KOPT-K1 (cell line): Measurements from ENCODE around the gene FGD3.
"Not testable (repeated sequence)": the region's sequence is repeated elsewhere in the genome, so short reads cannot be mapped to it uniquely, and the experiment has no call there.

Experiments
- H3K27ac ChIP-seq: fragments of 200-600 bp; sonication (generic); 2 replicates; pipeline ENCODE4 v1.5.1; 2016; ENCODE audit warnings: antibody characterized with exemption, mild to moderate bottlenecking, low read depth, low read length; ENCODE audit not compliant: poor library complexity, severe bottlenecking
- H3K36me3 ChIP-seq: fragments of 200-600 bp; sonication (generic); 2 replicates; pipeline ENCODE4 v1.5.1; 2017; ENCODE audit warnings: antibody characterized with exemption, mild to moderate bottlenecking, low read length, moderate library complexity; ENCODE audit not compliant: insufficient read depth
- H3K9me3 ChIP-seq: fragments of 200-600 bp; sonication (generic); 2 replicates; pipeline ENCODE4 v1.5.1; 2017; ENCODE audit warnings: antibody characterized with exemption, low read length, mild to moderate bottlenecking; ENCODE audit not compliant: insufficient read depth, poor library complexity, severe bottlenecking

FGD3 gene

DNA sequence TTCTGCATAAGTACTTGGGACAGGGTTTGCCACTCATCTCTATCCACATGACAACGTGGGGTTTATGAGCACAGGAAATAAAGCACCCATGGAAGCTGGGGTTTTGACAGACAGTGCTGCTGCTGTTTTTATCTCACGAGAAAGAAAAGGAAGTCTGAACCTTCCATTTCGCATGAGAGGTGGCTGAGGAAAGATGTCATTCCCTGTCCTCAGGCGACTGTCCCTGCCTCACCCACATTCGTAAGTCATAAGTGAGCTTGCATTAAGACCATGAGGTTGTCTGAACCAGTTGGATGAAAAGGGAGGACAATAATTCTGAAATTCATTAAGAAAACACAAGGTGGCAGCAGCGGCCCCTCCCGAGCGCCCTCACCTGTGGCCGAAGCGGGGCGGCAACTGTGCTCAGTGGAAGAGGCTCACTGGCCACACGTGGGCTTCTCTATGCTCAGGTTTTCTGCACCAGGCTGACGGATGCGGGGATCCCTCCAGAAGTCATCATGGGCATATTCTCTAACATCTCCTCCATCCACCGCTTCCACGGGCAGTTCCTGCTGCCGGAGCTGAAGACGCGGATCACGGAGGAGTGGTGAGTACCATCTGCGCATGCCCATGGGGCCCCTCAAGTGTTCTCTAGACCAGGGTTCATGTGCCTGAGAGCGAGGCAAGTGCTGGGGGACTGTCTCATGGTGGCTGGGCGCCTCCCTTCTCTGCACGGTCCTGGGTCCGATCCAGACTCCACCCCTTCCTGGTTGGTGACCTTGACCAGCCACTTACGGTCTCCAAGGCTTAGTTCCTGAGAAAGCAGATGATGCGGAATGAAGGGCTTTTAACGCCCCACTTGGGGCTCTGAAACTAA, 56.5 kb downstream of the FGD3 start:
- no peak overlapping the region for H3K27ac ChIP-seq

DNA sequence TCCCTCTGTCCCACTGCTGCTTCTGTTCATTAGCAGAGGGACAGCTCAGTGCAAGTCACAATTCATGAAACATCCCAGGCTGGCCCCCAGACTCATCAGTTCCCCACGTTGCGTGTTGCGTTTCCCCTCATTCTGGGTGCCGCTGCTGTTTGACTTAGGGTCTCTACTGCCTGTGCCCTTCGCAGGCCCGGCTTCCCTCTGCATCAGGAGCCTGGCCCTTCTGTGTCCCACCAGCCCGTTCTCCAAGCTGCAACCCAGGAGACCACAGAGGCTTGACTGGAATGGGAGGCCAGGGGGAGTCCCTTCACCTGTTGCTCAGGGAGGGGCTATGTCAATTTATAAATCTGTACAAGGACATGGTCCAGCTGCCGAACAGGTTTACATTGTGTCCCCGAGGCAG, 57.2 kb downstream of the FGD3 start:
- H3K27ac ChIP-seq = no peak overlapping the region
- H3K36me3 ChIP-seq = peaks cover 46% of the 10 kb centered on the region
- no peaks in the 10 kb centered on the region for H3K9me3 ChIP-seq

More for the DNA sequence above, 56.5 kb downstream of the FGD3 start:
- Histone ChIP-seq H3K36me3 (peaks cover 41% of the 10 kb centered on the region), H3K9me3 (no peaks in the 10 kb centered on the region)

DNA sequence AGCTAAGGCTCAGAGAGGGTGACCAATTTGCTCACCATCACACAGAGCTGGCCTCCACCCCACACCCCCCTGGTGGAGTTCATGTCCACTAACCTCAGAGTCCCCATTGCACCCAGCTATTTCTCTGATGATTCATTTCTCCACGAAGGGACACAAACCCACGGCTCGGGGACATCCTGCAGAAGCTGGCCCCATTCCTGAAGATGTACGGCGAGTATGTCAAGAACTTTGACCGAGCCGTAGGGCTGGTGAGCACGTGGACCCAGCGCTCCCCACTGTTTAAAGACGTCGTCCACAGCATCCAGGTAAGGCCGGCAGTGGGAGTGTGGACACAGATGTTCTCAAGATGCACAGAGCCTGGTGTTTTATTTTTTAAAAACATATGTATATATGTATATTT, 58.6 kb downstream of the FGD3 start:
- Histone ChIP-seq H3K27ac (no peak overlapping the region), H3K36me3 (peaks cover 48% of the 10 kb centered on the region), H3K9me3 (no peaks in the 10 kb centered on the region)

DNA sequence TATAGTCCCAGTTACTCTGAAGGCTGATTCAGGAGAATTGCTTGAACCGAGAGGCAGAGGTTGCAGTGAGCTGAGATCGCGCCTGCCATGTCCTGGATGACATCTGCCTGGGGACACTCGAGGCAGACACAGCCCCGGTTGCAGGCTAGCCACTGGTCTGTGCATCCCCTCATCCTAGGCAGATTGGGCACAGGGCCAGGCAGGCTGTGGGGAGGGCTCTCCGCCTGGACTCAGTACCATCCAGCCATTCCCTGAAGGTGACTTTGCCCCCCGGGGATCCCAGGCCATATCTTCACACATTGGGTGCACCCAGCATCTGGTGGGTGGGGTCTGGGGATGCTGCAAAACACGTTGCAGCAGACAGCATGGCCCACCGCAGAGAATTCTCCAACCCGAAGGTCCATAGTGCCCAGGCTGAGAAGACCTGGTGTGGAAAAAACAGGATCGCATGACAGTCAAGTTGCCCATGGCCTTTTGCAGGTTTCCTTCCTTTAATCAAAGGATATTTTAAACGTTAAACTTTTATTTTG, 60.3 kb downstream of the FGD3 start:
- H3K27ac ChIP-seq = no peak overlapping the region
- no peaks in the 10 kb centered on the region for H3K9me3 ChIP-seq
- peaks cover 45% of the 10 kb centered on the region for H3K36me3 ChIP-seq

DNA sequence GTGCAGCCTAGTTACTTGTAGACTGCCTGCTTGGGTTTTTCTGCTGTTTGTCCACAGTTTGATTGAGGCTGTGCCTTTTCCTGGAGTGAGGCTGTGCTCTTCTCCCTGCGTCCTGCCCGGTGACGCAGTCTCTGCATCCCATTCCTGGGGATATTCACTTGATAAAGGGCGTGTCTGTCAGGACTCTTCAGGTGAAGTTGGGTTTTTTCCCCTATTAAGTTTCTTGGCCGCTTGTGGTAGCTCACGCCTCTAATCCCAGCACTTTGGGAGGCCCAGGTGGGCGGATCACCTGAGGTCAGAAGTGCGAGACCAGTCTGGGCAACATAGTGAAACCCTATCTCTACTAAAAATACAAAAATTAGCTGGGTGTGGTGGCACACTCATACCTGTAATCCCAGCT, 61.1 kb downstream of the FGD3 start:
- peaks cover 53% of the 10 kb centered on the region for H3K36me3 ChIP-seq
- no peak overlapping the region for H3K27ac ChIP-seq
- H3K9me3 ChIP-seq = no peaks in the 10 kb centered on the region

DNA sequence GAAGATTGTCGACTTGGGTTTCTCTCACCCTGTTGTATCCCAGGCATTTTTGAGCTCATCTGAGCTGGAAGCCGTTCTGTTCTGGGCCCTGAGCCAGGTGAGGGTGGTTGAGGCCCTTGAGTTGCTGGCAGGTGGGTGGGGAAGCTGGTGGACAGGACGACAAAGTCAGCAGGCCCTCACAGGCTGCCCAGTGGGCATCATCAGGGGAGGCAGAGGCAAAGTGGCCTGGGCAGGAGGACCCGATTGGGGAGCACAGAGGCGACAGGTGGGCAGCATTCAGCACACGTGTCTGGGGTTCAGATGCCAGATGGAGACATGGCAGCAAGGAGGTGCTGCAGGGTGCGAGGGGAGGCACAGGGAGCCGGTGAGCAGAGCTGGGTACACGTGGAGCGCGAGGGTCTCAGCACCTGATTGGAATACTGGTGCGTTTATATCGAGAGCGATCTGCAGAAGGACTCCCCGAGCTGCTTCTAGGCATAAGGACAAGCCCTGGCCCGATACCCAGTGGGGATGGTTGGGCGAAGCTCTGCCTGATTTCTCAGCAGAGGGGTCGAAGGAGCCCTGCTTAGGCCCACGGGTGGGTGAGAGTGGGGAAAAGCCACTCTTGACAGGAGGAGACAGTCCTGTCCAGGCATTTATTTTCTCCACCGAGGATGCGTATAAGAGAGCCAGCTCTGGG, 62.2 kb downstream of the FGD3 start:
- Histone ChIP-seq H3K36me3 (peaks cover 53% of the 10 kb centered on the region), H3K9me3 (no peaks in the 10 kb centered on the region), H3K27ac (no peak overlapping the region)

DNA sequence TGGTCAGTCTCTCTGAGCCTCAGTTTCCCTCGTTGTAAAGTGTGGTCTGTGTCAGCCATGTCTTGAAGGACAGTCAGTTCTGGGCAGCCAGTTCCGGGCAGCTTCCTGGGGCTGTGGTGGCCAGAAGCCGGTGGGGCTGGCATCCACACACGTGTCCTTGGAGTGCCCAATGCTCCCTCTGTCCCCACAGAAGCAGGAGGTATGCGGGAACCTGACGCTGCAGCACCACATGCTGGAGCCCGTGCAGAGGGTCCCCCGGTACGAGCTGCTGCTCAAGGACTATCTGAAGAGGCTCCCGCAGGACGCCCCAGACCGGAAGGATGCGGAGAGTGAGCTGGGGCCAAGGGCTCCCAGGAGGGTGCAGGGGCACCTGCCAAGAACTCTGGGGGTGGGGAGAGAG, 62.7 kb downstream of the FGD3 start:
- H3K36me3 ChIP-seq = peaks cover 49% of the 10 kb centered on the region
- H3K27ac ChIP-seq = no peak overlapping the region
- H3K9me3 ChIP-seq = no peaks in the 10 kb centered on the region

DNA sequence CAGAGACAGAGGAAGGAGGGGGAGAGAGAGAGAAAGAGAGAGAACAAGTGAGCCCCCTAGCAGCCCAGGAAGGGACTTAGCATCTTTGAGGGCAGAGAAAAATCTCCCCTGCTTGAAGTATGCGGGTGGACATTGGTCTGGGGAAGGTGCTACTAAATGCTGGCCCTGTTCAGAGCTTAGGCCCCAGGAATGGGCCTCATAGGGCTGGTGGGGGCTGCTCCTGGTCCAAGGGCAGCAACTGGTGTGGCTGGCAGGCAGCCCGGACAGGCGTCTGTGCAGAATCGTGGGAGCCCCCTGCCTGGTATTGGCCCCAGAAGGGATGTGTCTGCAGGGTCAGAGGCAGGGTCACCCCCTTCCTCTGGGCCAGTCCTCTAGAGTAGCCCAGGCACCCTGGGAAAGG, 63.4 kb downstream of the FGD3 start:
- Histone ChIP-seq H3K9me3 (no peaks in the 10 kb centered on the region), H3K27ac (no peak overlapping the region), H3K36me3 (peaks cover 48% of the 10 kb centered on the region)

DNA sequence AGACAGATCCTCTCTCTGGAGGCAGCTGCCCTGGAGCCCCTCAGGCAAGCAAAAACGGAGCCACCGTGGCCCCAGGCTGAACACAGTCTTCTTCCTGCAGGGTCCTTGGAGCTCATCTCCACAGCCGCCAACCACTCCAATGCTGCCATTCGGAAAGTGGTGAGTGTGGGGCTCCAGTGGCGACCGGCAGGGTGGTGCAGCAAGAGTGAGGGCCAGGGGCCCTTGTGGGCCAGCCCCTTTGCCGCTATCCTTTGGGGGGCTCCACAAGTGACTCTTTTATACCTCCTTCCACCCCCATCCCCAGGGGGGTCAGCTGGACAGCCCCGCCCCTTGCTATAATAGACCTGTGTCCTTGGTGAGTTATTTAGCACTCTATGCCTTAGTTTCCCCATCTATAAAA, 63.8 kb downstream of the FGD3 start:
- peaks cover 48% of the 10 kb centered on the region for H3K36me3 ChIP-seq
- no peak overlapping the region for H3K27ac ChIP-seq
- H3K9me3 ChIP-seq = no peaks in the 10 kb centered on the region

DNA sequence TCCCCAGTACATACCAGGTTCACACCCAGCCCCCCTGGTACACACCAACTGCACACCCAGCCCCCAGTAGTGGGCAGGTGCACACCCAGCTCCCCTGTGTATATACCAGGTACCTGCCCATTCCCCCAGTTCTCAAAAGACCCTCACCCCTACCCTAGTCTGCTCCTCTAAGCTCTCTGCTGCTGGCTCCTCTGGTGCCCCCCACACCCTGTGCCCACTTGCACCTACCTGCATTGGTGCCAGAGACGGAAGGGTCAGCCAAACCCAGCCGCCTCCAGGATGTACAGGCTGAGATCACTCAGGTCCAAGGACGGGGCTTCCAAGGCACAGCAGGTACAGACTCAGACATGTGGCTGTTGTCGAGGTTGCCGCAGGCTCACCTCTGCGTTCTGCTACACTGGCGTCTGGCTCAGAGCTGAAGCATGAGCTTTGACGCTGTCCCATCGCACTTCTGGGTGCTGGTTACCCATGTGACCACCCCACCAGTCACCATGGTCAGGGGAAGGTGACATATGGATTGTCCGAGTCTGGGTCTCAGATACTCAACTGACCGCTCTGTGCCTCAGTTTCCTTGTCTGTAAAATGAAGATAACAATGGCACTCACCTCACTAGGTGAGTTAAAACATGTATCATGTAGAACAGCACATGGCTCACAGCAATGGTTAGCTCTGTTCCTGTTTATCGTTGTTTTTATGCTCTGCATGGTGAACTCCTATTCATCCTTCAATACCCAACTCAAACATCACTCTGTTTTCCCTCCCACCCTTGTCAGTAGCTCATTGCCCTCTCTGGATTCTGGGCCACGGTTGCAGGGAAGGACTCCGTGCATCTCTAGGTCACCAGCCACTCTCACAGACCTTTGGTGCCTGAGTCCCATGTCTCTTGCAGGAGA, 65.9 kb downstream of the FGD3 start:
- Histone ChIP-seq H3K9me3 (no peaks in the 10 kb centered on the region), H3K27ac (no peak overlapping the region), H3K36me3 (peaks cover 44% of the 10 kb centered on the region)

DNA sequence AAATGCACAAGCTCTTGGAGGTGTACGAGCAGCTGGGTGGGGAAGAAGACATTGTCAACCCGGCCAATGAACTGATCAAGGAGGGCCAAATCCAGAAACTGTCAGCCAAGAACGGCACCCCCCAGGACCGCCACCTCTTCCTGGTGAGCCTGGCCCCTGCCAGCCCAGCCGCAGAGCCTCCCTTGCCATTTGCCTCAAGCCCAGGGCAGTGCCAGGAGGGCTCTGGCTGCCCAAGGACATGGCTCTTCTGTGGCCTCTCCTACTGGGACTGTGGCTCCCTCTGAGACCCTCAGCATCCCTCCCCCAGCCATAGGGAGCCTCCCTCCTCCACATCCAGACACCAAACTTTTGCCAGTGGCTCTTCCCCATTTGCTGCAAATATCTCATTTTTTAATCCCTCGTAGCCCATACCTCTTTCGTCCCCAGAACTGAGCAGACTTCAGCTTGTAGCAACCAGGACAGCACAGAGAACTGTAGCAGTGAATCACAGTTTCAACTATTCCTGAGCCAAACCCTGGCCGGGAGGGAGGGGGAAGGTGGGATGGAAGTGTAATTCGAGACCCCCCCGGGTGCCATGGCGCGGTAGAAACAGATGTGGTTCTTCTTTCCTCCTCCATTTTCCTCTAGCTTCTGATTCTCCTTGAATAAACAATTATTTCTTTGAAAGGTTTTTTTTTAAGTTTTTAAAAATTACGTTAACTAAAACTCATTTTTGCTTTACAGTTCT, 66.7 kb downstream of the FGD3 start:
- H3K9me3 ChIP-seq = no peaks in the 10 kb centered on the region
- H3K27ac ChIP-seq = no peak overlapping the region
- H3K36me3 ChIP-seq = peaks cover 47% of the 10 kb centered on the region

DNA sequence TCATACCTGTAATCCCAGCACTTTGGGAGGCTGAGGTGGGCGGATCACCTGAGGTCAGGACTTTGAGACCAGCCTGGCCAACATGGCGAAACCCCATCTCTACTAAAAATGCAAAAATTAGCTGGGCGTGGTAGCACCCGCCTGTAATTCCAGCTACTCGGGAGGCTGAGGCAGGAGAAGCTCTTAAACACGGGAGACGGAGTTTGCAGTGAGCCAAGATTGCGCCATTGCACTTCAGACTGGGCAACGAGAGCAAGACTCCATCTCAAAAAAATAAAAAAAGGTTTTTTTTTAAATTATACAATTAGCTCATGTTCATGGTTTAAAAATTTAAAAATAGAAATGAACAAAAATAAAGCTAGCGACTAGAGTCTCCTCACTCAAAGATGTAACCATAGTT, 67.9 kb downstream of the FGD3 start:
- not testable (repeated sequence) for H3K9me3 ChIP-seq, H3K27ac ChIP-seq
- peaks cover 52% of the 10 kb centered on the region for H3K36me3 ChIP-seq

DNA sequence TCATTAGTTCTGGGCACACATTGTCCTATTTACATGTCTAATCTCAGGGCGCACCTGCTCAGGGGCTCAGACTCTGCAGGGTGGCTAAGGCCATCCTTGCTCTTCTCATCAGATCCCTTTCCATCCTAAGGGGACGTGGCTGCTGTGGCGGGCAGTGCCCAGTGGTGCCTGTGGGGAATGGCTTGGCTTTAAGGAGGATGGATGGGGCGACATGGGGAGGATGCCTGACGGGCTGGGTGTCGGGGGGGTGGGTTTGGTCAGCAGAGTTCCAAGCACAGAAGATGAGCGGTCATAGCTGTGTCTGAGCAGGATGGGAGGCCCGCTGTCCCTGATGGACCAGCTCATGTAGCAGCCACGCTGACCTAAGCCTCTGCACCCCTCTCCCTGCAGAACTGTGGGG, 70.3 kb downstream of the FGD3 start:
- Histone ChIP-seq H3K27ac (no peak overlapping the region), H3K36me3 (peaks cover 68% of the 10 kb centered on the region), H3K9me3 (no peaks in the 10 kb centered on the region)

DNA sequence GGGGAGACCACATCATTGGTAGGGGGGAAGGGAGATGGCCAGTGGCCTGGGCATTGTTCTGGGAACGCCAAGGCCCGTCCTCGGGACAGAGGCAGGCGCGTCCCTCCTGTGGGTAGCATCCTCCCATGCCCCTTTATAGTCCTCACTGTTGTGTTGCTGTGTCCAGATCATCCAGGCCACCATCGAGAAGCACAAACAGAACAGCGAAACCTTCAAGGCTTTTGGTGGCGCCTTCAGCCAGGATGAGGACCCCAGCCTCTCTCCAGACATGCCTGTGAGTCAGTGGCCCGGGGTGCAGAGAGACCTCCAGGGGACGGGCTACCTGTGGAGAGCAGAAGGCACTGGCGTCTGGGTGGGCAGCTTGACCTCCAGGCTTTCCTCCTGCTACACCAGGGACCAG, 72.8 kb downstream of the FGD3 start:
- Histone ChIP-seq H3K36me3 (peaks cover 66% of the 10 kb centered on the region), H3K27ac (no peak overlapping the region), H3K9me3 (no peaks in the 10 kb centered on the region)
